GM12864 (cell line): ENCODE results near the gene SOD2.

Source experiments
- DNase-seq: peaks from one replicate; pipeline ENCODE4 v3.0.0-alpha.2; 2011; ENCODE audit warnings: low read depth
- H3K4me3 ChIP-seq: 2 replicates; pipeline ENCODE4 v1.5.1; 2011; ENCODE audit warnings: mild to moderate bottlenecking, low read depth, low read length, control low read depth
- CTCF ChIP-seq: IDR thresholded peaks from 2 replicates; pipeline ENCODE4 v1.5.1; 2011; ENCODE audit warnings: low read depth, mild to moderate bottlenecking, moderate library complexity, low read length, control low read depth, inconsistent platforms; ENCODE audit errors: missing control alignments

SOD2 gene

GRCh38 chr6:159687341-159687740, 5.7 kb downstream of the SOD2 start:
- H3K4me3 ChIP-seq, result no peak overlapping the region
- no peak for DNase-seq
- no peak for TF ChIP-seq CTCF

- DNase-seq, result no peak
- H3K4me3 ChIP-seq, result no peak overlapping the region
- TF ChIP-seq CTCF, result no peak
These were observed 6.3 kb downstream of the SOD2 start for GRCh38 chr6:159686703-159687102.

GRCh38 chr6:159686040-159686439, 7.0 kb downstream of the SOD2 start:
- no peak for TF ChIP-seq CTCF
- H3K4me3 ChIP-seq, result no peak overlapping the region
- DNase-seq, result no peak

GRCh38 chr6:159684013-159684304, 9.1 kb downstream of the SOD2 start:
- DNase-seq, result no peak
- H3K4me3 ChIP-seq, result no peak overlapping the region
- TF ChIP-seq CTCF, result no peak

GRCh38 chr6:159682810-159683209, 10.2 kb downstream of the SOD2 start:
- TF ChIP-seq CTCF, result no peak
- DNase-seq, result no peak
- no peak overlapping the region for H3K4me3 ChIP-seq

GRCh38 chr6:159682295-159682694, 10.7 kb downstream of the SOD2 start:
- H3K4me3 ChIP-seq, result no peak overlapping the region

More at GRCh38 chr6:159682295-159682694, 10.7 kb downstream of the SOD2 start:
- DNase-seq, result no peak
- TF ChIP-seq CTCF, result no peak
